GM23248 (cell line): Measurements from ENCODE around the gene AFAP1. TPM values are rescaled to one million over a fixed set of nuclear protein-coding genes. Genes with fewer than 3 reads are reported as not detected.

Experiments used
- DNase-seq: peaks from one replicate; pipeline ENCODE4 v3.0.0-alpha.2; 2015
- H2AFZ ChIP-seq: fragments of 200-600 bp; sonication (generic); 2 replicates; pipeline ENCODE4 v1.6.1; 2016; ENCODE audit warnings: antibody characterized with exemption
- H3F3A ChIP-seq: fragments of 200-600 bp; sonication (generic); 2 replicates; pipeline ENCODE4 v1.6.1; 2016; ENCODE audit warnings: mild to moderate bottlenecking, antibody characterized with exemption, mixed run types; ENCODE audit not compliant: insufficient read depth
- H3K27ac ChIP-seq: fragments of 200-600 bp; sonication (generic); 2 replicates; pipeline ENCODE4 v1.5.1; 2016; ENCODE audit warnings: mild to moderate bottlenecking
- H3K27me3 ChIP-seq: fragments of 200-600 bp; sonication (generic); replicated peaks from 2 replicates; pipeline ENCODE4 v1.6.1; 2016; ENCODE audit warnings: mild to moderate bottlenecking; ENCODE audit not compliant: insufficient read depth
- H3K36me3 ChIP-seq: fragments of 200-600 bp; sonication (generic); 2 replicates; pipeline ENCODE4 v1.6.1; 2016; ENCODE audit warnings: low read depth, mild to moderate bottlenecking
- H3K4me1 ChIP-seq: fragments of 200-600 bp; sonication (generic); 2 replicates; pipeline ENCODE4 v1.6.1; 2016; ENCODE audit warnings: mild to moderate bottlenecking; ENCODE audit not compliant: insufficient read depth
- H3K4me2 ChIP-seq: fragments of 200-600 bp; sonication (generic); one replicate; pipeline ENCODE4 v1.6.1; 2016; ENCODE audit warnings: mild to moderate bottlenecking; ENCODE audit not compliant: unreplicated experiment
- H3K4me3 ChIP-seq: fragments of 200-600 bp; sonication (generic); 2 replicates; pipeline ENCODE4 v1.5.1; 2016; ENCODE audit warnings: mild to moderate bottlenecking
- H3K79me2 ChIP-seq: fragments of 200-600 bp; sonication (generic); 2 replicates; pipeline ENCODE4 v1.6.1; 2016; ENCODE audit warnings: mild to moderate bottlenecking; ENCODE audit not compliant: insufficient read depth
- H3K9ac ChIP-seq: fragments of 200-600 bp; sonication (generic); 2 replicates; pipeline ENCODE4 v1.6.1; 2016; ENCODE audit warnings: mild to moderate bottlenecking
- H3K9me2 ChIP-seq: fragments of 200-600 bp; sonication (generic); 2 replicates; pipeline ENCODE4 v1.6.1; 2016; ENCODE audit warnings: mixed run types, mild to moderate bottlenecking, moderate library complexity; ENCODE audit not compliant: insufficient read depth
- H3K9me3 ChIP-seq: fragments of 200-600 bp; sonication (generic); one replicate; pipeline ENCODE4 v1.6.1; 2017; ENCODE audit warnings: low read depth
- H4K20me1 ChIP-seq: fragments of 200-600 bp; sonication (generic); 2 replicates; pipeline ENCODE4 v1.6.0; 2016; ENCODE audit not compliant: insufficient read depth
- EZH2 ChIP-seq: fragments of 200-600 bp; sonication (generic); IDR thresholded peaks from 2 replicates; pipeline ENCODE4 v1.6.1; 2018; ENCODE audit warnings: antibody characterized with exemption, mild to moderate bottlenecking; ENCODE audit not compliant: insufficient read depth, poor library complexity, severe bottlenecking
- EZH2phosphoT487 ChIP-seq: fragments of 200-600 bp; sonication (generic); IDR thresholded peaks from 2 replicates; pipeline ENCODE4 v1.6.1; 2018; ENCODE audit warnings: antibody characterized with exemption, moderate library complexity, mild to moderate bottlenecking, low read depth; ENCODE audit not compliant: insufficient read depth
- WGBS, 2 experiments: methylation state at CpG; one replicate each; pipeline ENCODE4 v1.1.6; 2015 to 2017; ENCODE audit warnings: low lambda C conversion rate in 2 of 2, low coverage in 1 of 2; ENCODE audit errors: missing lambda C conversion rate in 2 of 2; 5-methylcytosine and 5-hydroxymethylcytosine counted together
- in situ Hi-C: fragments of 300-500 bp; cut with MboI; formaldehyde crosslinking; loops from 2 replicates; pipeline ENCODE4 v1.15.0; 2020
- polyA plus RNA-seq: library from polyadenylated mRNA; unstranded; fragments of >200 nt; fragmentation: Nextera tagmentation; extraction: Ambion mirVana; gene quantifications from 2 replicates; pipeline ENCODE4 v1.2.1, GENCODE V29; 2016
- total RNA-seq: library from RNA; depleted of rRNA; stranded (reverse); fragments of >200 nt; shearing (Covaris generic); gene quantifications from 2 replicates; pipeline ENCODE4 v1.2.3, GENCODE V29; 2014; rRNA removed

Gene AFAP1
- total and polyA plus RNA-seq, 2 experiments from 2014 or later: 54.4 to 103 TPM

DNA sequence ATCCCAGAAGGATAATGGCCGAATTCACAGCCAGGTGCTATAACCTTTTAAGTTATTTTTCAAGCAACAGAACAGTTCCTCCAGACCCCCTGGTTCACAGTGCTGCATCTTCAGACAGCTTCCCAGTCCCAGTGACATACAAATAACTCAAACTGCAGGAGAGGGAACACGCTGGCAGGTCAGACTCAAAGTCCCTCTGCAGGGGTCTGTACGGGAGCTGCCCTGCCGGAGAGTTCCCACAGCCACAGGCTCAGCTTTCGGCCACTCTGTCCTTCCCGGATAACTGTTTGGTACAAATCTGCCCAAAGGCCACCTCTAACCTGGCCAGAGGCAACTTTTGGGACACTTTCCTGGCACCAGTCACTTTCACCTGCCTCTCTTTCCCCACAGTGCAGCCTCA is 230.2 kb downstream of the AFAP1 start:
- DNase-seq: no peak
- TF ChIP-seq EZH2 (no peak), EZH2phosphoT487 (no peak)

DNA sequence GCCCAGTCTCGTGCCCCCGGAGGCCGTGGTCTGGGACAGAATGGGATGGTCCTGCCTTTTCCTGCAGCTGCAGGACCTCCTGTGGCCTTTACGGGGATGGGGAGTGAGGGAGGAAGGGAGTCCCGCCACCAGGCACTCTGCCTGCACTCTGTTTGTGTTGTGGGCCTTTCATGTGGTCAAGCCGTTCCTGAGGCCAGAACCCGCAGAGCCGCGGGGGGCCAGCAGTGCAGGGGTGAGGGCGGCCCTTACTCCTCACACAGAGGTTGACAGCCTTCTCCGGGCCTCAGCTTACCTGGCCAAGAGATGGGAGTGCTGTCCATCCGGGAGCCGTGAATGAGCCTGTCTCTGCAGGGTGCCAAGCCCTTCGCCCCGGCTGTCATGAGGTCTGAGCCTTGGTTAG is 230.7 kb downstream of the AFAP1 start:
- no peaks in the 10 kb centered on the region for H3K79me2 ChIP-seq
- H3F3A ChIP-seq: no peaks in the 10 kb centered on the region
- H3K9me2 ChIP-seq: no peaks in the 10 kb centered on the region
- WGBS, 2 experiments: 74 to 82% methylated on average over 15 of the region's 15 CpGs
- H3K9me3 ChIP-seq: no peaks in the 10 kb centered on the region
- DNase-seq: no peak
- H3K27ac ChIP-seq: no peak overlapping the region
- no peak overlapping the region for H3K4me3 ChIP-seq
- H3K4me2 ChIP-seq: no peak overlapping the region
- no peaks in the 10 kb centered on the region for H4K20me1 ChIP-seq
- H2AFZ ChIP-seq: no peak overlapping the region
- no peak overlapping the region for H3K9ac ChIP-seq
- H3K27me3 ChIP-seq: no peaks in the 10 kb centered on the region
- no peaks in the 10 kb centered on the region for H3K36me3 ChIP-seq
- TF ChIP-seq EZH2phosphoT487 (no peak), EZH2 (no peak)
- in situ Hi-C loops: loop anchor here (25.0 kb wide), 1 partner anchor 522 kb away; the partner anchor contains the start of gene SORCS2
- H3K4me1 ChIP-seq: no peaks in the 10 kb centered on the region

More for the DNA sequence above, 230.2 kb downstream of the AFAP1 start:
- Histone ChIP-seq H3K9me2 (no peaks in the 10 kb centered on the region), H3K27me3 (no peaks in the 10 kb centered on the region), H3K9me3 (no peaks in the 10 kb centered on the region), H3K4me1 (no peaks in the 10 kb centered on the region), H3F3A (no peaks in the 10 kb centered on the region), H3K4me2 (no peak overlapping the region), H3K79me2 (no peaks in the 10 kb centered on the region), H2AFZ (no peak overlapping the region), H3K4me3 (no peak overlapping the region), H3K9ac (no peak overlapping the region), H3K27ac (no peak overlapping the region), H4K20me1 (no peaks in the 10 kb centered on the region), H3K36me3 (no peaks in the 10 kb centered on the region)
- WGBS, 2 experiments: 75 to 77% methylated on average over 6 of the region's 6 CpGs
- in situ Hi-C loops: loop anchor here (25.0 kb wide), 1 partner anchor 522 kb away; the partner anchor contains the start of gene SORCS2

Other genes starting within 250 kb of the AFAP1 start
- gene ABLIM2, start 219.0 kb upstream of the AFAP1 start, total RNA-seq: not detected in 2 replicates
- gene ABLIM2, start 219.0 kb upstream of the AFAP1 start, polyA plus RNA-seq: not detected in 2 replicates